Tibial nerve (tissue), 4 donors: ENCODE data around the gene CCDC169.

Experiments
- CTCF ChIP-seq, 5 experiments: fragments of 200-600 bp in 3 of 5; fragments of 450-650 bp in 2 of 5; sonication (generic) in 3 of 5; IDR thresholded peaks; one replicate each; pipeline ENCODE4 v1.5.1; 2016 to 2019; ENCODE audit warnings: antibody characterized with exemption in 5 of 5, mild to moderate bottlenecking in 3 of 5, moderate library complexity in 2 of 5
- EP300 ChIP-seq, 2 donors: sonication (generic); formaldehyde crosslinking; IDR thresholded peaks; one replicate each; pipeline ENCODE4 v1.6.1; 2017; ENCODE audit warnings: antibody characterized with exemption in 2 of 2, mild to moderate bottlenecking in 1 of 2
- POLR2A ChIP-seq, 2 donors: fragments of 450-650 bp; IDR thresholded peaks; one replicate each; pipeline ENCODE4 v1.6.1; 2017; ENCODE audit warnings: antibody characterized with exemption in 2 of 2, mild to moderate bottlenecking in 2 of 2, moderate library complexity in 2 of 2

DNA sequence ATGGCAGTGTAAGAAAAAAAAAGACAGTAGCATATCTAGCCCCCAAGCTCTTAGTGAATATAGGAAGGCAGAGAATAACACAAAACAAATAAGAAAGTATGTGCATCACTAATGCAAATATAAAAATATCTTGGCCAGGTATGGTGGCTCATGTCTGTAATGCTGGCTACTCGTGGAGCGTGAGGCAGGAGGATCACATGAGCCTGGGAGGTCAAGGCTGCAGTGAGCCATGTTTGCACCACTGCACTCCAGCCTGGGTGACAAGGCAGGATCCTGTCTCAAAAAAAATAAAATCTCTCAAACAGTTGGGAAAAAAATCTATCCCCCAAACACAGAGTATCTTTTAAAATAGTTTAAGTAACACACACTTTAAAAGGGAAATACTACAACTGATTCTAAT lies 31.2 kb upstream of the CCDC169 start:
- TF ChIP-seq CTCF (IDR thresholded peaks at IDR 0.05) (no peak), POLR2A (IDR thresholded peaks at IDR 0.05) (no peak), EP300 (IDR thresholded peaks at IDR 0.05) (no peak)
